BLaER1 treated with 17β-estradiol and CSF1 and Interleukin-3, amounts not matched to agents 10 nM and 100 nM (cell line): ENCODE results near the gene PPFIBP1.
"Not testable (repeated sequence)": the region's sequence is repeated elsewhere in the genome, so short reads cannot be mapped to it uniquely, and the experiment has no call there.

Experiments
- H3K27ac ChIP-seq, 11 experiments: shearing (Covaris generic); formaldehyde crosslinking; 2 replicates each; pipeline ENCODE4 v1.8.1; 2022
- H3K27me3 ChIP-seq, 11 experiments: shearing (Covaris generic); formaldehyde crosslinking; 2 replicates each; pipeline ENCODE4 v1.8.1; 2022
- H3K36me3 ChIP-seq, 11 experiments: shearing (Covaris generic); formaldehyde crosslinking; 2 replicates each; pipeline ENCODE4 v1.8.1; 2022
- H3K4me1 ChIP-seq, 10 experiments: shearing (Covaris generic); formaldehyde crosslinking; 2 replicates each; pipeline ENCODE4 v1.8.1; 2022
- H3K4me2 ChIP-seq, 11 experiments: shearing (Covaris generic); formaldehyde crosslinking; 2 replicates each; pipeline ENCODE4 v1.8.1; 2022
- H3K4me3 ChIP-seq, 10 experiments: shearing (Covaris generic); formaldehyde crosslinking; 2 replicates each; pipeline ENCODE4 v1.8.1; 2022
- H3K9ac ChIP-seq, 11 experiments: shearing (Covaris generic); formaldehyde crosslinking; 2 replicates each; pipeline ENCODE4 v1.8.1; 2022
- H3K9me3 ChIP-seq, 11 experiments: shearing (Covaris generic); formaldehyde crosslinking; replicated peaks in 1 of 11; 2 replicates each; pipeline ENCODE4 v1.8.1; 2022
- H4K20me1 ChIP-seq, 11 experiments: shearing (Covaris generic); formaldehyde crosslinking; 2 replicates each; pipeline ENCODE4 v1.8.1; 2022
- Cebpa-rat ChIP-seq, 11 experiments: shearing (Covaris generic); IDR thresholded peaks; 2 replicates each; pipeline ENCODE4 v1.8.1; 2022

Gene PPFIBP1

GRCh38 chr12:27631365-27631764, 107.4 kb downstream of the PPFIBP1 start:
- Histone ChIP-seq H4K20me1 (no peaks in the 10 kb centered on the region), H3K4me2 (no peak overlapping the region), H3K27me3 (no peaks in the 10 kb centered on the region), H3K9ac (no peak overlapping the region), H3K9me3 (peaks cover 0 to 25% (median 15%) of the 10 kb centered on the region in 11 experiments; a peak in 14 of 22 replicates), H3K4me1 (peaks cover 0 to 19% (median 13%) of the 10 kb centered on the region in 10 experiments; a peak in 10 of 20 replicates), H3K36me3 (peaks cover 0 to 40% (median 14%) of the 10 kb centered on the region in 11 experiments; a peak in 14 of 22 replicates), H3K27ac (no peak overlapping the region), H3K4me3 (no peak overlapping the region)
- TF ChIP-seq Cebpa-rat (IDR thresholded peaks at IDR 0.05), result no peak

DNA sequence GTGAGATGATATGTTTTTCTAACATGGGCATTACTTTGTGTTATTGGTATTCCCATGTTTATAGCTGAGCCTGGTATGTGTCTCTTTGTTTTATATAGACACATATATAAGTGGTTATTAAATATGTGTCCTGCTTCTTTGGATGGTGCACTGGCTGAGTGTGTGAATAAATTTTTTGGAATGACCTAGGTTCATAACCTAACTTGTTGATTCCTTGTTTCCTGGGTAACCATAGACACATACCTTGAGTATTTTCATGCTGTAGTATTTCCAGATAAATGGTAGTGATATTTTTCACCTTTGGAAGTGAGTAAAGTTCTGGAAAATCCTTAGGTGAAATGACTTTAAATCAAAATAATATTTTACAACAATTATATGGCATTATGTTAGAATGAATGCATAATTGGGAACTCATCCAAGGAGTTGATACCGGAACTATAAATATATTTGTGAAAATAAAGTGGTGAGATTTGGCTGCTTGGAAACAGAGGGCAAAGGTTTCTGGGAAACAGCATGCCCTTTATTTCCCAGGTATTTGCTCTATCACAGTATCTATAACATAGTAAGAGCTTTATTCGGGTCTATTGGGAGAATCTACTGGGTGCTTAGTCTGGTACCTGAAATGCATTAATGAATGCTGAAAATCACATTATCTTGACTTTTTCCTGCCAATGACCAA, 107.9 kb downstream of the PPFIBP1 start:
- Histone ChIP-seq H3K27me3 (no peaks in the 10 kb centered on the region), H4K20me1 (no peaks in the 10 kb centered on the region)

GRCh38 chr12:27635349-27635972, 111.5 kb downstream of the PPFIBP1 start:
- H3K27me3 ChIP-seq, result no peaks in the 10 kb centered on the region
- H3K9ac ChIP-seq, result no peak overlapping the region
- no peak overlapping the region for H3K4me3 ChIP-seq
- no peaks in the 10 kb centered on the region for H4K20me1 ChIP-seq
- H3K27ac ChIP-seq, result no peak overlapping the region
- no peak overlapping the region for H3K4me2 ChIP-seq
- no peak for TF ChIP-seq Cebpa-rat (IDR thresholded peaks at IDR 0.05)
- H3K4me1 ChIP-seq, result no peaks in the 10 kb centered on the region
- peaks cover 0 to 44% (median 20%) of the 10 kb centered on the region in 11 experiments; a peak in 13 of 22 replicates for H3K36me3 ChIP-seq
- H3K9me3 ChIP-seq, result peaks cover 0 to 9% (median 4%) of the 10 kb centered on the region in 11 experiments; a peak in 10 of 22 replicates

More for the DNA sequence above, 107.9 kb downstream of the PPFIBP1 start:
- Histone ChIP-seq H3K36me3 (peaks cover 0 to 42% (median 14%) of the 10 kb centered on the region in 11 experiments; a peak in 14 of 22 replicates), H3K4me1 (peaks cover 0 to 13% (median 7%) of the 10 kb centered on the region in 10 experiments; a peak in 10 of 20 replicates), H3K27ac (no peak overlapping the region), H3K4me2 (no peak overlapping the region), H3K9me3 (peaks cover 0 to 23% (median 13%) of the 10 kb centered on the region in 11 experiments; a peak in 12 of 22 replicates), H3K4me3 (no peak overlapping the region), H3K9ac (no peak overlapping the region)
- TF ChIP-seq Cebpa-rat (IDR thresholded peaks at IDR 0.05), result no peak

DNA sequence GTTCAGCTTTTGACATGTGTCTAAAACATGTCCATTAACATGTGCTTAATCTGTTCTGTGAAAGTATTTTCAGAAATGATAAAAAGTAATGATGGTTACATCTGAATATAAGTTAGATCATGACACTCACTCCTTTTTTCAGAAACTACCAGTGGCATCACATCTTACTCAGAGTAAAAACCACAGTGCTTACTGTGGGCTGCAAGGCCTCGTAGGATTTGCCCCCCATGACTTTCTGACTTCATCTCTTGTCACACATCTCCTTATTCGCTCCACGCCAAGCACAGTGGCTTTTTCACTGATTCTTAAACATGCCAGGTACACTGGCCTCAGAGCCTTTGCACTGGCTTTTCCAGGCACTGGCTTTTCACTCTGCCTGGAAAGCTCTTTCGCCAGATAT, 112.6 kb downstream of the PPFIBP1 start:
- not testable (repeated sequence) for H3K4me3 ChIP-seq, H3K27me3 ChIP-seq, H3K9ac ChIP-seq, H4K20me1 ChIP-seq, H3K27ac ChIP-seq, H3K4me2 ChIP-seq, H3K4me1 ChIP-seq, H3K9me3 ChIP-seq
- peaks cover 0 to 45% (median 20%) of the 10 kb centered on the region in 11 experiments; a peak in 13 of 22 replicates for H3K36me3 ChIP-seq

DNA sequence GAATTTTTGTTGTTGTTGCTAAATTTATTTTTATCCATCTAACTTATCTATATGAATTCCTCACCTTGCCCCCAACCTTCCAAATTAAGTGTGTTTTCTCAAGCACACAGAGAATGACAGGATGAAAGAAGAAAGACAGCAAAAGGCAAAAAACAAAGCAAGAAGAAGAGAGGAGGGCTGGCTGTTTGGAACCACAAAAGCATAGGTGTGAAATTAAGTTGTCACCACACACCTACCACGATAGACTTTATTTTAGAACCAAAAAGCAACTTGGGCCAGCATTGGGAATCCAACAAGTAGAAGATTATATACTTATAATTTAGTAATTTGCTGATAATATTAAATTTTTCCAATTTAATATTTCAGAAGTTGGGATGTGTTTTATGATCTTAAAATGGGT, 113.5 kb downstream of the PPFIBP1 start:
- H3K4me2 ChIP-seq, result no peak overlapping the region
- H3K4me3 ChIP-seq, result no peak overlapping the region
- H3K36me3 ChIP-seq, result peaks cover 0 to 54% (median 20%) of the 10 kb centered on the region in 11 experiments; a peak in 14 of 22 replicates
- no peaks in the 10 kb centered on the region for H4K20me1 ChIP-seq
- H3K9me3 ChIP-seq, result no peaks in the 10 kb centered on the region
- TF ChIP-seq Cebpa-rat (IDR thresholded peaks at IDR 0.05), result no peak
- no peak overlapping the region for H3K27ac ChIP-seq
- H3K27me3 ChIP-seq, result no peaks in the 10 kb centered on the region
- no peak overlapping the region for H3K9ac ChIP-seq
- H3K4me1 ChIP-seq, result no peaks in the 10 kb centered on the region

DNA sequence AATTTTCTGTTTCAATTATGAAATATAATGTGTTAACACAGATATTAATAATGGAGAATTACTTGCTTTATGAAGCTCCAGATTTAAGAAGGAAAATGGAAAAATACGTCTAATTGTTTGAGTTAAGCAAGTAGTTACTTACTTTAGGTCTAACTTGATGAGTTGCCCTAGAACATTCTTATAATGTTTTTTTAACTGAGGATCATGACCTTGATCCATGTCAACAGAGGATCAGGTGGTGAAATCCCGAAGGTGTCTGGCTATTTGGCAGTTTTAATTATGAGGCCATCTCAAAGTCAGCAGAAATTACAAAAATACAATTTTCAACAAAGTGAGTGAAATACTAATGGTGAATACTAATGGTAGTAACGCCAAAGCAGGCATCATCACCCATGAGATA, 115.3 kb downstream of the PPFIBP1 start:
- TF ChIP-seq Cebpa-rat (IDR thresholded peaks at IDR 0.05), result no peak
- no peak overlapping the region for H3K9ac ChIP-seq
- no peaks in the 10 kb centered on the region for H3K4me1 ChIP-seq
- no peak overlapping the region for H3K27ac ChIP-seq
- H4K20me1 ChIP-seq, result no peaks in the 10 kb centered on the region
- no peak overlapping the region for H3K4me3 ChIP-seq
- H3K9me3 ChIP-seq, result no peaks in the 10 kb centered on the region
- H3K36me3 ChIP-seq, result peaks cover 0 to 50% (median 13%) of the 10 kb centered on the region in 11 experiments; a peak in 14 of 22 replicates
- H3K27me3 ChIP-seq, result no peaks in the 10 kb centered on the region
- H3K4me2 ChIP-seq, result no peak overlapping the region

DNA sequence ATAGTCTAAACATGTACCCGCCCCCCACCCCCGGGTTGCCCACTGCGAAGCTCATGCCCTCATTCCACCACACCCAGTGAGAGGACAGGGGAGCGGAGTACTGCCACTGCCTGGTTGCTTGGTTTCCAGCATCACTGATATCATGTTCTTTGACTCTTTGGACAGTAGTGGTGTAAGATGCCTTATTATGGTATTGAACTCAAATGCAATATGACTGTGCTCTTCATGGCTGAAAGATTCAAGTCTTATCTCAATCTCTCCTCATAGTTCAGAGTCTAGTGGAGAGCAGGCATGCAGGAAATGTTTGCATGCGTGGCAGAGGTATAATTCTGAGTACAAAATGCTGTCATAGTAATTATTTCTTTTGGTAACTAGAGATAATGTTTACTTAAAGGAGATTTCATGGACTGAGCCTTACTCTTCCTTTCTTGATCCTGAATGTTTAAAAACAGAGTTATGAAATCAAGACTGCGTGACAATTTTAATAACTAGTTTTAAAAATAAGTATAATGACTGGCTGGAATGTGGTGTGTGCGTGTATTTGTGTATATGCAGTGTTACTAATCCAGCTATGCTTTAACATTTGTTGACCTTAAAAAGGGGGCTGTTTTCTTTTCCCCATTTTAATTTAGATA, 116.7 kb downstream of the PPFIBP1 start:
- H3K4me2 ChIP-seq, H3K9me3 ChIP-seq, H3K9ac ChIP-seq, H3K4me3 ChIP-seq, H3K4me1 ChIP-seq, H3K27me3 ChIP-seq, H4K20me1 ChIP-seq, H3K27ac ChIP-seq: not testable (repeated sequence)
- peaks cover 0 to 48% (median 13%) of the 10 kb centered on the region in 11 experiments; a peak in 14 of 22 replicates for H3K36me3 ChIP-seq

DNA sequence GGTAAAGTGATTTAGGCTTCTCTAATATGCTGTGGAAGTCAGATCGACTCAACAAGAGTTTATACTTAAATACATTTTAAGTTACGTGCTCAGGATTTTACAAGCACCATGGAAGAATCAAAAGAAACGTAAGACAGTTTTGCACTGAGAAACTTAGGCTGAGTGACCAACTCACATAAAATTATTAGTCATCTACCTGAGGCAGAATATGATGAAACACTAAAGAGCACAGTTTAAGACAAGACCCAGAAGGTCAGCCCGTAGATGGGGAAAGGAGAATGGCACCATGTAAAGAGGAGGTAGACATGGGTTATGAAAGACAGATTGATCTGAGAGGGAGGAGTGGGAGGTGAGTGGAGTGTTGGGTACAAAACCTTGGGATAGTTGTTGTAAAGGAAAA, 118.4 kb downstream of the PPFIBP1 start:
- not testable (repeated sequence) for H3K27me3 ChIP-seq, H3K4me2 ChIP-seq, H3K9me3 ChIP-seq, H3K4me1 ChIP-seq, H3K9ac ChIP-seq, H3K27ac ChIP-seq, H3K4me3 ChIP-seq, H4K20me1 ChIP-seq
- peaks cover 5 to 57% (median 28%) of the 10 kb centered on the region in 11 experiments; a peak in 16 of 22 replicates for H3K36me3 ChIP-seq

GRCh38 chr12:27642892-27643291, 118.9 kb downstream of the PPFIBP1 start:
- not testable (repeated sequence) for H3K4me1 ChIP-seq, H3K9ac ChIP-seq, H3K4me2 ChIP-seq, H3K27ac ChIP-seq, H3K4me3 ChIP-seq, H3K9me3 ChIP-seq, H4K20me1 ChIP-seq, H3K27me3 ChIP-seq
- H3K36me3 ChIP-seq, result peaks cover 5 to 62% (median 32%) of the 10 kb centered on the region in 11 experiments; a peak in 17 of 22 replicates
